HepG2 (cell line): ENCODE data around the gene YWHAB. TPM values are rescaled to one million over a fixed set of nuclear protein-coding genes. Genes with fewer than 3 reads are reported as not detected.

ENCODE experiments used
- AKAP8 ChIP-seq: sonication (generic); formaldehyde crosslinking; IDR thresholded peaks from 2 replicates; pipeline ENCODE4 v1.5.1; 2020; ENCODE audit warnings: mild to moderate bottlenecking, missing genetic modification reagents
- HHEX ChIP-seq: IDR thresholded peaks from 2 replicates; pipeline ENCODE4 v1.6.1; 2016; ENCODE audit warnings: control low read depth
- HMG20A ChIP-seq: IDR thresholded peaks from 2 replicates; pipeline ENCODE4 v1.6.1; 2016; ENCODE audit warnings: borderline replicate concordance
- KLF13 ChIP-seq: sonication (generic); formaldehyde crosslinking; IDR thresholded peaks from 2 replicates; pipeline ENCODE4 v1.4.0; 2020; ENCODE audit warnings: mild to moderate bottlenecking, missing genetic modification reagents
- NFKB2 ChIP-seq: sonication (generic); formaldehyde crosslinking; IDR thresholded peaks from 2 replicates; pipeline ENCODE4 v1.4.0; 2020; ENCODE audit warnings: missing genetic modification reagents, borderline replicate concordance
- PHF20 ChIP-seq: sonication (generic); formaldehyde crosslinking; IDR thresholded peaks from 2 replicates; pipeline ENCODE4 v1.5.0; 2020; ENCODE audit warnings: mild to moderate bottlenecking, missing genetic modification reagents
- SOX6 ChIP-seq, 2 experiments: fragments of 450-650 bp in 1 of 2; sonication (generic) in 1 of 2; formaldehyde crosslinking in 1 of 2; IDR thresholded peaks; 2 replicates each; pipeline versions ENCODE4 v1.4.0 to v1.6.1; 2017 to 2020; ENCODE audit warnings: antibody characterized with exemption in 1 of 2, mild to moderate bottlenecking in 1 of 2, missing genetic modification reagents in 1 of 2
- SRY ChIP-seq: sonication (generic); formaldehyde crosslinking; IDR thresholded peaks from 2 replicates; pipeline ENCODE4 v1.8.0; 2022; ENCODE audit warnings: mild to moderate bottlenecking, missing genetic modification reagents
- ZNF317 ChIP-seq: sonication (generic); formaldehyde crosslinking; IDR thresholded peaks from 2 replicates; pipeline ENCODE4 v1.5.0; 2020; ENCODE audit warnings: mild to moderate bottlenecking, missing genetic modification reagents
- ZNF510 ChIP-seq: sonication (generic); formaldehyde crosslinking; IDR thresholded peaks from 2 replicates; pipeline ENCODE4 v1.4.0; 2020; ENCODE audit warnings: low read depth, mild to moderate bottlenecking, missing genetic modification reagents
- ZNF749 ChIP-seq: sonication (generic); formaldehyde crosslinking; IDR thresholded peaks from 2 replicates; pipeline ENCODE4 v1.8.0; 2022; ENCODE audit warnings: mild to moderate bottlenecking, missing genetic modification reagents, moderate library complexity, borderline replicate concordance
- polyA plus RNA-seq, 8 experiments: library from polyadenylated mRNA; depleted of rRNA in 3 of 8; stranded (reverse) in 7 of 8; unstranded in 1 of 8; fragments of >200 nt; fragmentation: Illumina TruSeq in 4 of 8; extraction: Trizol in 4 of 8; gene quantifications; 2 replicates each; pipeline versions ENCODE4 v1.2.1 to v1.2.3, GENCODE V29; 2011 to 2016; ENCODE audit warnings: low read depth in 4 of 8, missing spikeins in 1 of 8, mixed read lengths in 1 of 8; ENCODE audit not compliant: insufficient read depth in 1 of 8
- total RNA-seq, 5 experiments: library from RNA; depleted of rRNA; stranded (reverse); fragments of >200 nt; fragmentation: Illumina TruSeq; extraction: Trizol; gene quantifications; 2 replicates each; pipeline ENCODE4 v1.2.3, GENCODE V29; 2016; ENCODE audit warnings: low read depth in 1 of 5
- TF ChIP-seq, protein P1 (sequence below): sonication (generic); formaldehyde crosslinking; IDR thresholded peaks from 2 replicates; pipeline ENCODE4 v1.4.0; 2020; ENCODE audit warnings: mild to moderate bottlenecking, missing genetic modification reagents
- TF ChIP-seq, protein P2 (sequence below): fragments of 450-650 bp; IDR thresholded peaks from 2 replicates; pipeline ENCODE4 v1.6.1; 2016
- TF ChIP-seq, protein P3 (sequence below): sonication (generic); formaldehyde crosslinking; IDR thresholded peaks from 2 replicates; pipeline ENCODE4 v1.8.0; 2022; ENCODE audit warnings: mild to moderate bottlenecking, missing genetic modification reagents, borderline replicate concordance
- TF ChIP-seq, protein P4 (sequence below): sonication (generic); formaldehyde crosslinking; IDR thresholded peaks from 2 replicates; pipeline ENCODE4 v1.5.1; 2020; ENCODE audit warnings: mild to moderate bottlenecking, moderate library complexity, missing genetic modification reagents

YWHAB gene
- total and polyA plus RNA-seq, 2 of the 13 experiments (the other 11 are each of a cell fraction or from before 2014, with no cell fraction given), result 77.2 to 121 TPM

DNA sequence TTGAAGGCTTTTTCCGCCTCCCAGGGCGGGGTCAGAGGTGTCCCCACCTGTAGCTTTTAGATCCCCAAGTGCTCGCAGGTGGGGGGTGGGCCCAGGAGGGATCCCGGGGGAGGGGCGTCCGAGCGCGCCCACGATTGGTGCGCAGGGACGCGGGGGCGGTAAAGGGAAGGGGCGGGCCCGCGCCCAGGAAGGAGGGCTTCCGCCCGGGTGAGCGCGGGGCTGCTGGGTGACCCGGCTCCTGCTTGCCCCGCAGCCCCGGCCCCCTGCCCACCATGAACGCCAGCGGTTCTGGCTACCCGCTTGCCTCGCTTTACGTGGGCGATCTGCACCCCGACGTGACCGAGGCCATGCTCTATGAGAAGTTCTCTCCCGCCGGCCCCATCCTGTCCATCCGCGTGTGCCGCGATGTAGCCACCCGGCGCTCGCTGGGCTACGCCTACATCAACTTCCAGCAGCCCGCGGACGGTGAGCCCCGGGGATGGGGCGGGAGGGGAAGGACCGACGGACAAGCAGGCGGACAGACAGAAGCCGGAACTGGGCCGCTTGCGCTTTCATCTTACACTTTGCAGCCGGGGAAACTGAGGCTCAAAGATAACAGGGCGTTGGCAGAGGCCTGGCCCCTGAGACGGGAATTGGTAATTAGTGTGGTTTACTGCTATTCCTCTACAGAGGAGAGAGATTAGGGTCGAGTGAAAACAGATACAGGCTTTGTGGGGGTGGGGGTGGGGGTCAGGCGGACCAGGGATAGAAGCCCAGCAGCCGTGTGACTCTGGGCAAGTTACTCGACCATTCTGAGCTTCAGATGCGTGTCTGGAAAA, 24.6 kb downstream of the YWHAB start, which contains the start of gene PABPC1L (continued):
- TF ChIP-seq, protein P1, sequence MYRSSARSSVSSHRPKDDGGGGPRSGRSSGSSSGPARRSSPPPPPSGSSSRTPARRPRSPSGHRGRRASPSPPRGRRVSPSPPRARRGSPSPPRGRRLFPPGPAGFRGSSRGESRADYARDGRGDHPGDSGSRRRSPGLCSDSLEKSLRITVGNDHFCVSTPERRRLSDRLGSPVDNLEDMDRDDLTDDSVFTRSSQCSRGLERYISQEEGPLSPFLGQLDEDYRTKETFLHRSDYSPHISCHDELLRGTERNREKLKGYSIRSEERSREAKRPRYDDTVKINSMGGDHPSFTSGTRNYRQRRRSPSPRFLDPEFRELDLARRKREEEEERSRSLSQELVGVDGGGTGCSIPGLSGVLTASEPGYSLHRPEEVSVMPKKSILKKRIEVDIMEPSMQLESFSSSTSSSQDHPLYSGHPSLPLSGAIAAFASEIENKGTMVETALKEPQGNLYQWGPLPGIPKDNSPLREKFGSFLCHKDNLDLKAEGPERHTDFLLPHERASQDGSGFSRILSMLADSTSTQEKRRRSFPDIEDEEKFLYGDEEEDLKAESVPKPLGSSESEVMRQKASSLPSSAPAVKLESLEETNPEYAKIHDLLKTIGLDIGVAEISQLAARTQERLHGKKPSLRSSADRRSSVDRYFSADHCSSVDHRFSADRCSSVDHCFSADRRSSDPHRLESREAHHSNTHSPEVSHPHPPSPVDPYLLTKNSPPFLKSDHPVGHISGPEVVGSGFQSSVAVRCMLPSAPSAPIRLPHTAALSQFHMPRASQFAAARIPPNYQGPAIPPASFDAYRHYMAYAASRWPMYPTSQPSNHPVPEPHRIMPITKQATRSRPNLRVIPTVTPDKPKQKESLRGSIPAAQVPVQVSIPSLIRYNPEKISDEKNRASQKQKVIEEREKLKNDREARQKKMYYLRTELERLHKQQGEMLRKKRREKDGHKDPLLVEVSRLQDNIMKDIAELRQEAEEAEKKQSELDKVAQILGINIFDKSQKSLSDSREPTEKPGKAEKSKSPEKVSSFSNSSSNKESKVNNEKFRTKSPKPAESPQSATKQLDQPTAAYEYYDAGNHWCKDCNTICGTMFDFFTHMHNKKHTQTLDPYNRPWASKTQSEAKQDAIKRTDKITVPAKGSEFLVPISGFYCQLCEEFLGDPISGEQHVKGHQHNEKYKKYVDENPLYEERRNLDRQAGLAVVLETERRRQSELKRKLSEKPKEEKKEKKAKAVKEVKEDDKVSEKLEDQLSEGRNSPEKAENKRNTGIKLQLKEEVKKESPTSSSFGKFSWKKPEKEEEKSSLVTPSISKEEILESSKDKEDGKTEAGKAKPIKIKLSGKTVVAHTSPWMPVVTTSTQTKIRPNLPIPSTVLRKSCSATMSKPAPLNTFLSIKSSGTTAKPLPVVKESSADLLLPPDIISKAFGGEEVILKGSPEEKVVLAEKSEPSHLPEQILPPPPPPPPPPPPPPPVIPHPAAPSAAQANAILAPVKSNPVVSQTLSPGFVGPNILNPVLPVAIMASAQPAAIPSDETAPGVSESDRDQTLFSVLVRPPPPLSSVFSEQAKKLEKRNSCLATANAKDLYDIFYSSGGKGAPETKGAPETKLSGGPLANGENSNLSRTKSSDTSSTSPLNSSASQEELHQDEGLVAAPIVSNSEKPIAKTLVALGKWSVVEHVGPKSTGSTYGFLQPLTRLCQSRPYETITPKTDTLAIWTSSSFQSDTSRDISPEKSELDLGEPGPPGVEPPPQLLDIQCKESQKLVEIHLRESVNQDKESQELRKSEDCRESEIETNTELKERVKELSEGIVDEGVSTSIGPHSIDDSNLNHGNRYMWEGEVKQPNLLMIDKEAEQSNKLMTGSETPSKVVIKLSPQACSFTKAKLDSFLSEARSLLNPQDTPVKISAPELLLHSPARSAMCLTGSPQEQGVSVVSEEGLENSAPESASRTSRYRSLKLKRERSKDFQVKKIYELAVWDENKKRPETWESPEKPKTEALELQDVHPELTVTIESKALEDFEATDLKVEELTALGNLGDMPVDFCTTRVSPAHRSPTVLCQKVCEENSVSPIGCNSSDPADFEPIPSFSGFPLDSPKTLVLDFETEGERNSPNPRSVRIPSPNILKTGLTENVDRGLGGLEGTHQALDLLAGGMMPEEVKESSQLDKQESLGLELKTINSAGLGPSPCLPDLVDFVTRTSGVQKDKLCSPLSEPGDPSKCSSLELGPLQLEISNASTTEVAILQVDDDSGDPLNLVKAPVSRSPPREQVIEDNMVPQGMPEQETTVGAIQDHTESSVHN (CRISPR knock-in tag), result no peak
- TF ChIP-seq, protein P2, sequence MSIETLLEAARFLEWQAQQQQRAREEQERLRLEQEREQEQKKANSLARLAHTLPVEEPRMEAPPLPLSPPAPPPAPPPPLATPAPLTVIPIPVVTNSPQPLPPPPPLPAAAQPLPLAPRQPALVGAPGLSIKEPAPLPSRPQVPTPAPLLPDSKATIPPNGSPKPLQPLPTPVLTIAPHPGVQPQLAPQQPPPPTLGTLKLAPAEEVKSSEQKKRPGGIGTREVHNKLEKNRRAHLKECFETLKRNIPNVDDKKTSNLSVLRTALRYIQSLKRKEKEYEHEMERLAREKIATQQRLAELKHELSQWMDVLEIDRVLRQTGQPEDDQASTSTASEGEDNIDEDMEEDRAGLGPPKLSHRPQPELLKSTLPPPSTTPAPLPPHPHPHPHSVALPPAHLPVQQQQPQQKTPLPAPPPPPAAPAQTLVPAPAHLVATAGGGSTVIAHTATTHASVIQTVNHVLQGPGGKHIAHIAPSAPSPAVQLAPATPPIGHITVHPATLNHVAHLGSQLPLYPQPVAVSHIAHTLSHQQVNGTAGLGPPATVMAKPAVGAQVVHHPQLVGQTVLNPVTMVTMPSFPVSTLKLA, result peak; percentile 6; the same call in 1 of the 2 replicates
- TF ChIP-seq, protein P3, sequence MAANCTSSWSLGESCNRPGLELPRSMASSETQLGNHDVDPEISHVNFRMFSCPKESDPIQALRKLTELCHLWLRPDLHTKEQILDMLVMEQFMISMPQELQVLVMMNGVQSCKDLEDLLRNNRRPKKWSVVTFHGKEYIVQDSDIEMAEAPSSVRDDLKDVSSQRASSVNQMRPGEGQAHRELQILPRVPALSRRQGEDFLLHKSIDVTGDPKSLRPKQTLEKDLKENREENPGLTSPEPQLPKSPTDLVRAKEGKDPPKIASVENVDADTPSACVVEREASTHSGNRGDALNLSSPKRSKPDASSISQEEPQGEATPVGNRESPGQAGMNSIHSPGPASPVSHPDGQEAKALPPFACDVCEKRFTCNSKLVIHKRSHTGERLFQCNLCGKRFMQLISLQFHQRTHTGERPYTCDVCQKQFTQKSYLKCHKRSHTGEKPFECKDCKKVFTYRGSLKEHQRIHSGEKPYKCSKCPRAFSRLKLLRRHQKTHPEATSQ (CRISPR knock-in tag), result no peak
- TF ChIP-seq HMG20A (CRISPR knock-in tag) (no peak), ZNF317 (CRISPR knock-in tag) (no peak; the same call in 1 of the 2 replicates), HHEX (CRISPR knock-in tag) (no peak), SRY (CRISPR knock-in tag) (peak; percentile 83), ZNF749 (CRISPR knock-in tag) (peak; percentile 50; the same call in 1 of the 2 replicates), SOX6 (IDR thresholded peaks at IDR 0.05) (no peak), SOX6 (CRISPR knock-in tag; IDR thresholded peaks at IDR 0.05) (peak; percentile 32; the same call in 1 of the 2 replicates), ZNF510 (peak; percentile 73; the same call in 1 of the 2 replicates), NFKB2 (peak; percentile 82; the same call in 1 of the 2 replicates), AKAP8 (CRISPR knock-in tag) (no peak), KLF13 (CRISPR knock-in tag) (no peak), PHF20 (CRISPR knock-in tag) (peak; percentile 51; the same call in 1 of the 2 replicates)
- TF ChIP-seq, protein P4, sequence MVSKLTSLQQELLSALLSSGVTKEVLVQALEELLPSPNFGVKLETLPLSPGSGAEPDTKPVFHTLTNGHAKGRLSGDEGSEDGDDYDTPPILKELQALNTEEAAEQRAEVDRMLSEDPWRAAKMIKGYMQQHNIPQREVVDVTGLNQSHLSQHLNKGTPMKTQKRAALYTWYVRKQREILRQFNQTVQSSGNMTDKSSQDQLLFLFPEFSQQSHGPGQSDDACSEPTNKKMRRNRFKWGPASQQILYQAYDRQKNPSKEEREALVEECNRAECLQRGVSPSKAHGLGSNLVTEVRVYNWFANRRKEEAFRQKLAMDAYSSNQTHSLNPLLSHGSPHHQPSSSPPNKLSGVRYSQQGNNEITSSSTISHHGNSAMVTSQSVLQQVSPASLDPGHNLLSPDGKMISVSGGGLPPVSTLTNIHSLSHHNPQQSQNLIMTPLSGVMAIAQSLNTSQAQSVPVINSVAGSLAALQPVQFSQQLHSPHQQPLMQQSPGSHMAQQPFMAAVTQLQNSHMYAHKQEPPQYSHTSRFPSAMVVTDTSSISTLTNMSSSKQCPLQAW (CRISPR knock-in tag), result peak; percentile 49
